Activated CD8-positive, alpha-beta T cell treated with anti-CD3 and anti-CD28 coated beads for 36 hours (primary cell): ENCODE measurements around the gene RGS7BP. TPM values are rescaled to one million over a fixed set of nuclear protein-coding genes. Genes with fewer than 3 reads are reported as not detected.

Experiments
- ATAC-seq: fragments of 200-7000 bp; cut with Tn5 transposase; one replicate; pipeline ENCODE4 v1.10.0; 2021; ENCODE audit warnings: mild to moderate bottlenecking, moderate library complexity
- CTCF ChIA-PET: fragments of 350-600 bp; sonication (Branson Sonifier 250); formaldehyde crosslinking; loops from one replicate; lab custom pipeline; 2021; ENCODE audit warnings: antibody characterized with exemption; lab: Charles Lee
- POLR2A ChIA-PET: fragments of 350-600 bp; sonication (Branson Sonifier 250); formaldehyde crosslinking; loops from one replicate; lab custom pipeline; 2021; ENCODE audit warnings: antibody characterized with exemption; lab: Charles Lee
- DNase-seq: peaks from one replicate; pipeline ENCODE4 v3.0.0-alpha.2; 2020
- H3K27ac Mint-ChIP-seq: one replicate; pipeline ENCODE4 v1.8.0; 2021; ENCODE audit warnings: mild to moderate bottlenecking, mixed read lengths
- H3K27me3 Mint-ChIP-seq: one replicate; pipeline ENCODE4 v1.8.0; 2021; ENCODE audit warnings: mixed read lengths
- H3K36me3 Mint-ChIP-seq: one replicate; pipeline ENCODE4 v1.8.0; 2021; ENCODE audit warnings: low read depth, mixed read lengths
- H3K4me1 Mint-ChIP-seq: one replicate; pipeline ENCODE4 v1.8.0; 2021; ENCODE audit warnings: low read depth, mixed read lengths
- H3K4me3 Mint-ChIP-seq: one replicate; pipeline ENCODE4 v1.8.0; 2021; ENCODE audit warnings: mild to moderate bottlenecking, moderate library complexity, mixed read lengths
- H3K9me3 Mint-ChIP-seq: one replicate; pipeline ENCODE4 v1.8.0; 2021; ENCODE audit warnings: mixed read lengths
- intact Hi-C: fragments of 100-400 bp; cut with micrococcal nuclease; formaldehyde crosslinking; loops from one replicate; pipeline ENCODE4 v1.10.0; 2022
- total RNA-seq, 2 experiments: library from RNA; stranded (reverse); gene quantifications; one replicate each; pipeline ENCODE4 v1.2.3, GENCODE V29; 2021
- TF ChIP-seq, protein P1 (sequence below): fragments of 200-600 bp; IDR thresholded peaks from one replicate; pipeline ENCODE4 v1.8.0; 2022; ENCODE audit warnings: antibody characterized with exemption, mild to moderate bottlenecking

RGS7BP gene
- total RNA-seq, 2 experiments from 2014 or later, result not detected

GRCh38 chr5:64599226-64599625, 93.4 kb downstream of the RGS7BP start:
- H3K9me3 Mint-ChIP-seq, result no peaks in the 10 kb centered on the region
- H3K36me3 Mint-ChIP-seq, result no peaks in the 10 kb centered on the region
- POLR2A ChIA-PET, result no interaction called here
- DNase-seq (no peak), ATAC-seq (no peak)
- no peak overlapping the region for H3K27ac Mint-ChIP-seq
- TF ChIP-seq, protein P1, sequence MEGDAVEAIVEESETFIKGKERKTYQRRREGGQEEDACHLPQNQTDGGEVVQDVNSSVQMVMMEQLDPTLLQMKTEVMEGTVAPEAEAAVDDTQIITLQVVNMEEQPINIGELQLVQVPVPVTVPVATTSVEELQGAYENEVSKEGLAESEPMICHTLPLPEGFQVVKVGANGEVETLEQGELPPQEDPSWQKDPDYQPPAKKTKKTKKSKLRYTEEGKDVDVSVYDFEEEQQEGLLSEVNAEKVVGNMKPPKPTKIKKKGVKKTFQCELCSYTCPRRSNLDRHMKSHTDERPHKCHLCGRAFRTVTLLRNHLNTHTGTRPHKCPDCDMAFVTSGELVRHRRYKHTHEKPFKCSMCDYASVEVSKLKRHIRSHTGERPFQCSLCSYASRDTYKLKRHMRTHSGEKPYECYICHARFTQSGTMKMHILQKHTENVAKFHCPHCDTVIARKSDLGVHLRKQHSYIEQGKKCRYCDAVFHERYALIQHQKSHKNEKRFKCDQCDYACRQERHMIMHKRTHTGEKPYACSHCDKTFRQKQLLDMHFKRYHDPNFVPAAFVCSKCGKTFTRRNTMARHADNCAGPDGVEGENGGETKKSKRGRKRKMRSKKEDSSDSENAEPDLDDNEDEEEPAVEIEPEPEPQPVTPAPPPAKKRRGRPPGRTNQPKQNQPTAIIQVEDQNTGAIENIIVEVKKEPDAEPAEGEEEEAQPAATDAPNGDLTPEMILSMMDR, result no peak
- CTCF ChIA-PET, result no interaction called here
- peaks cover 2% of the 10 kb centered on the region for H3K27me3 Mint-ChIP-seq
- no peak overlapping the region for H3K4me3 Mint-ChIP-seq
- no peaks in the 10 kb centered on the region for H3K4me1 Mint-ChIP-seq
- intact Hi-C loops, result no loop called here

DNA sequence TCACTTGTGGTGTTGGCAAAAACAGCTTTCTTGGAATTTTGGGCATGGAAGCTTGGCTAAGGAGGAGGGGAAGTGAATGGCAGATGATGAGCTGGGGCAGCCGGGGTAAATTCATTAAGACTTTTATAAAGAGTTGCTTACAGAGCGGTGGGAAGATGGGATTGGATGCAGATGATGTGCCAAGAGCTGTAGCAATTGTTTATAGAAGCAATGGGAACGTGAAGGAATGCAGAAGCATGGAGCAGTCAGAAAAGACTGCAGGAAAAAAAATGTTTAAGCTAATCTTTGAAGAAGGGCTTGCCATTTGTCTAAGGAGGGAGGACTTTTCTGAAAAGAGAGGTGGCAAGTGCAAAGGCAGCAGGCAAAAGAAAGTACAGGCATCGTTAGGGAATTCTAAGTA, 97.9 kb downstream of the RGS7BP start:
- TF ChIP-seq, protein P1, result no peak
- Mint-ChIP-seq H3K4me3 (no peak overlapping the region), H3K27ac (no peak overlapping the region), H3K9me3 (no peaks in the 10 kb centered on the region), H3K27me3 (peaks cover 2% of the 10 kb centered on the region), H3K36me3 (no peaks in the 10 kb centered on the region), H3K4me1 (no peaks in the 10 kb centered on the region)
- ATAC-seq, result no peak
- intact Hi-C loops, result no loop called here
- DNase-seq, result no peak
- POLR2A ChIA-PET, result no interaction called here
- CTCF ChIA-PET, result no interaction called here

DNA sequence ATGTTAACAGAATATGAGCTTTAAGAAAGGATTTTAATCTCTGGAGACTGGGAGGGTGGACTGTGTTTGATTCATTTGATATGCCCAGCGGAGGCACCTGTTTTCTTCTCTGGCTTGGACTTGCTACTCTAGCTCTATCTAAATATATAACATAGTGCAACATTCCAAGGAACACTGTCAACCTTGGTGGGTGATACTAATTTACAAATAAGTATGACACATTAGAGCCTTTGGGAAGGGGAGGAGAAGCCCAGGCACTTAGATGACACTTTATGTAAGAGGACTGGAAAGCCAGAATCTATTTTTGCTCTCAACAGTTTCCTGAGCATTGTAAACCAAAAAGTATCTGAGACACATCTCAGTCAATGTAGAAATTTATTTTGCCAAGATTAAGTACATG, 101.1 kb downstream of the RGS7BP start:
- H3K27me3 Mint-ChIP-seq, result peaks cover 9% of the 10 kb centered on the region
- ChIA-PET CTCF (no interaction called here), POLR2A (no interaction called here)
- intact Hi-C loops, result no loop called here
- DNase-seq, result no peak
- no peak overlapping the region for H3K27ac Mint-ChIP-seq
- H3K9me3 Mint-ChIP-seq, result no peaks in the 10 kb centered on the region
- H3K36me3 Mint-ChIP-seq, result no peaks in the 10 kb centered on the region
- H3K4me1 Mint-ChIP-seq, result no peaks in the 10 kb centered on the region
- no peak overlapping the region for H3K4me3 Mint-ChIP-seq
- no peak for ATAC-seq
- TF ChIP-seq, protein P1, result no peak

GRCh38 chr5:64612344-64612961, 106.6 kb downstream of the RGS7BP start:
- CTCF ChIA-PET, result interaction anchor here (0.6 to 5.0 kb wide), 12 partner anchors 9 to 531 kb away, joined by 3 to 40 read pairs (median 3); no protein-coding TSS in a partner anchor
- Mint-ChIP-seq H3K4me3 (no peak overlapping the region), H3K27me3 (peaks cover 20% of the 10 kb centered on the region)

DNA sequence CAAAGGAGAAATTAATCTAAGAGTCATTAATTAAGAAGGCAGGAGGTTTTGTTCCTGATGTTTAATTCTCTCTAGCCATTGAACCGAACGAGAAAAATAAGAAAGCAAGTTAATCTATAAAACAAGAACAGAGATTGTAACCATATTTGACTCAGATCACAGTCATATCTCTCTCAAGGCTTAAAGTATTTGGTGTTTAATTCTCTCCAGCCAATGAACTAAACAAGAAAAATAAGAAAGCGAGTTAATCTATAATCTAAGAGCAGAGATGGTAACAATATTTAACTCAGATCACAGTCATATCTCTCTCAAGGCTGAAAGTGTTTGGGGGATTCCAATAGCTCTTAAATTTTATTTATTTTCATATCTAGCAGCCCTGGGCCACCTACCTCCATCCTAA, 110.1 kb downstream of the RGS7BP start:
- ATAC-seq (no peak), DNase-seq (no peak)
- Mint-ChIP-seq H3K27me3 (peaks cover 17% of the 10 kb centered on the region), H3K27ac (no peak overlapping the region), H3K9me3 (no peaks in the 10 kb centered on the region), H3K4me3 (no peak overlapping the region), H3K4me1 (no peaks in the 10 kb centered on the region), H3K36me3 (no peaks in the 10 kb centered on the region)
- CTCF ChIA-PET, result interaction anchor here (1.0 kb wide), 1 partner anchor 387 kb away, joined by 3 read pairs; no protein-coding TSS in a partner anchor
- intact Hi-C loops, result no loop called here
- TF ChIP-seq, protein P1, result no peak
- POLR2A ChIA-PET, result no interaction called here

More at GRCh38 chr5:64612344-64612961, 106.6 kb downstream of the RGS7BP start:
- TF ChIP-seq, protein P1, result peak; percentile 52
- Mint-ChIP-seq H3K27ac (no peak overlapping the region), H3K9me3 (no peaks in the 10 kb centered on the region), H3K4me1 (no peaks in the 10 kb centered on the region), H3K36me3 (no peaks in the 10 kb centered on the region)
- intact Hi-C loops, result loop anchor here (5.0 kb wide), 2 partner anchors 380 to 465 kb away; no protein-coding TSS in a partner anchor
- DNase-seq, result peak; percentile 33
- POLR2A ChIA-PET, result interaction anchor here (1.0 kb wide), 1 partner anchor 77 kb away, joined by 3 read pairs; no protein-coding TSS in a partner anchor
- no peak for ATAC-seq
